HG03460 (cell line): ENCODE data around the gene PRKN.

Experiments used
- ATAC-seq: cut with Tn5 transposase; IDR thresholded peaks from one replicate; pipeline ENCODE4 v1.9.1; 2021; ENCODE audit not compliant: unreplicated experiment

PRKN gene

GRCh38 chr6:162727322-162728182 lies at the start of gene PRKN, which contains the start of gene PACRG:
TSS of gene PRKN (minus strand) at chr6:162727766.
TSS of gene PACRG (plus strand) at chr6:162727974.
- ATAC-seq: peak; percentile 97

GRCh38 chr6:162777091-162777490 lies 49.5 kb upstream of the PRKN start:
- no peak for ATAC-seq

GRCh38 chr6:162773996-162774395 lies 46.4 kb upstream of the PRKN start:
- no peak for ATAC-seq

DNA sequence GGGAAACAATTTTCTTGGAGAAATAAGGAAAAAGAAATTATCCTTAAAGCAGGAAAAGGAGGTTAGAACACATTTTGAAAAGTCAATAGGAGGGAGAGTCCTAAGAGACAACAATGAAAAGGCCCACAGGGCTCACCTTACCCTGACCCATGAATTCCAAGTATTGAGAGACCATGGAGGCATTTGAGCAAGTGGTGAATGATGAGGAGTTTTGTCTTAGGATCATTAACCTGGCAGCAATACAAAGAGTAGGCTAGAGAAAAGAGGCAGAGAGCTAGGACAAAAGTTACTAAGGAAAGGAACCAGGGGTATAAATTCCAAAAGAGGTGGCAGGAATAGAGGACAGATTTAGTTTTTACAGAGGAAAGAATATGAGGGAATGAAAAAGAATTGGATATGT lies 44.9 kb upstream of the PRKN start:
- ATAC-seq: no peak

DNA sequence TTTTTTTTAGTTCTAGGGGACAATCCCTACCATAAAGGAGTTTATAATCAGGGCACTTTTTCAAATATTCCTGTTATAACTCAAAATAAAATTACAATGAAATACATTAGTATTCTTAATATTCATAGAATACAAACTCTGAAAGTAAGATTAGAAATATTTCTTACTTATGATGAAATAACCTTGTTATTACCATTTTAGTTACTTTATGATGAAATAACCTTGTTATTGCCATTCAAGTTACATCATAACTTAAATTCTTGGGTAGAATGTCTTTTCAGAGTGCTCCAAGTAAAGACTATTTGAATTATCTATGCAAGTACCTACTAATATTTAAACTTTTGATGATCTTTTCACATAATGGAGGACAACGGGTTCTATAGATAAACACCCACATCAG lies 43.4 kb upstream of the PRKN start:
- no peak for ATAC-seq

DNA sequence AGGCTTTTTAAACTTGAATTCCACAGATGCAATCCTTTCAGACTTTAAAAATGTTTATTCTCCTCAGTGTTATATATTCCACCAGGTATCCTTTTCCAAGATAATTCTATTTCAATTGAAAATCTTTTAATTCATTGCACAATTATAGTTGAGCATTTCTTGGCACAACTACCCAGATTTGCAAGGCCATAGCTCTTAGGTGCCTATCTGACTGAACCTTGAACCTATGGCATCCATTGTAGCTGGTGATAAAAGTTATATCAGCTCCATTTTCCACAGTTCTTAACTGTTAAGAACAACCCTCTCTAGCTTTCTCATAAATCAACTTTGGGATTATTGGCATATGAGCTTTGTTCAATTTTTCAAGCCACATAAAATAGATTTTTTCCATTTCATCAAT lies 42.6 kb upstream of the PRKN start:
- ATAC-seq: no peak

- no peak for ATAC-seq
Observed at GRCh38 chr6:162753775-162754174, 26.2 kb upstream of the PRKN start.

DNA sequence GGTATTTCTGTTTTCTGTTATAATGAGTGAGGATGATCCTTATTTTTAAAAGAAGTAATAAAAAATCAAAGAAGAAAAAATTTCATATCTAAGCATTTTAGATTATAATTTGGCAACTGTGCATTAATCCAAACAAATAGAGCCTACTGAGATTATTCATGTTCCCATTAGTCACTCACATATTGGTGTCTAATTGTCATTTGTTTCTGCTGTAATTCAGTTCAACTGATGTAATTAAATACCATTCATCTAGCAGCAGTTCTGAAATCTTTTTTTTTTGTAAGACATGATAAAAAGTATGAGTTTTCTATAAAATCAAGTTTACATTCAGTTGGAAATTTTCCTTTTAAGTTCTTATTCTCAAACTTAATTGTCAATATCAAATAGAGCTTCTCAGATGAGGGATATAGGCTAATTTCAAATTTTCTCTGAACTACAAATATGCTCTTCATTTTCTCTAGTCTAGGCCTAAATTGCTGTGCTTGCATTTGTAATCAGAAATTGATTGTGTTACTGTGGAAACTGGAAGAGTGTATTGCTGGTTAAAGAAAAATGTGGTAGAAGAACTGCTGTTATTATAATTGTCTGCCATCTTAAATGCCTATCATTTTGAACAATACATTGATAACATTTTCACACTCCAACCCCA lies 23.8 kb upstream of the PRKN start:
- no peak for ATAC-seq

DNA sequence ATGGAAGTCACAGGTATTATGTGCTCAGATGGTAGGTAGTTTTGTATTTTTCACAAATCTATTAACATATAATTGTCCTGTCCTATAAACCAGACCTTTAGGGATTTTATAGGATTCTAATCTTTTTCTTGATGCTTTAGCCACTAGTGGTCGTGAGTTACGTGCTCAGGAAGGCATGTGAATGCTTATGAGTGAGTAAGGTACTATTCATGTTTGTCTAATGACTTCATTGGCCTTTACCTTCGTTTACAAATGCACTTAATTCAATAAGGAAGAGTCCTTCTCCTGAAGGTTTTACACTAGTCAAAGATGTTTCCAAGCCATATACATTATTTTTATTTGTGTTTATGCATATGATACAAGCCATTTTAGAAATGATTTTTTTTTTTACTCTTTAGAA lies 23.2 kb upstream of the PRKN start:
- ATAC-seq: no peak

DNA sequence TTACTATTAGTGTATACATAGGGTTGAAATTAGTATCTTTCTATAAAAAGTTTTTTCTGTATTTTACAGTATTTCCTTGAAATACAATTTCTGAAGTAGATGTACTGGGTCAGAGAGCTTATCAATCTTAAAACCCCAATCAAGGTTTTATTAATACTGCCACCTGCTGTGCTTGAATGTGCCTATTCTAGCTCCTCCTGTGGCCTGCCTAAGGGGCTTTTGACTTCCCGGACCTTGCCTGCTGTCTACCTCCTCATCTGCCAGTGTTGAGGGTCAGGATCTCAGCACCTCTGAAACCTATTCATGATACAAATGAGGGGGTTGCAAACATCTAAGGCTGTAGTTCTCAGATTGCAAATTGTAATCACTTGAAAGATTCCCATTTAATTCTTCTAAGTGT lies 9.4 kb upstream of the PRKN start:
- ATAC-seq: no peak

- ATAC-seq: no peak
Observed at GRCh38 chr6:162733489-162733888, 5.9 kb upstream of the PRKN start.

GRCh38 chr6:162730502-162730901 lies 2.9 kb upstream of the PRKN start:
- ATAC-seq: no peak

GRCh38 chr6:162728706-162729105 lies 1.1 kb upstream of the PRKN start:
- ATAC-seq: no peak

DNA sequence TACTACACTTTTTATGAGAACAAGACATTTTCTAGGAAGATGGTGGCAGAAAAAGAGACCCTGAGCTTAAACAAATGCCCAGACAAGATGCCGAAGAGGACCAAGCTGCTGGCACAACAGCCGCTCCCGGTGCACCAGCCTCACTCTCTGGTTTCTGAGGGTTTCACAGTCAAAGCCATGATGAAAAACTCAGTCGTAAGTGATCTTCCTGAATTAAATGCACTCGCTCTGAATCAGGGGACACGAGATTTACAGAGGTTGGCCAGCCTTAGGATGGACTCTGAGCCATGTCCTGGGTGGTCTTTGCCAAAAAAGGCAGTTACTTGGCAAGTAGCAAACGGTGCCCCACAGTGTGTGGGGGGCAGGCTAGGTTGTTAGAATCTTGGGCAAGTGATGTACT lies 631 bp upstream of the PRKN start:
- ATAC-seq: no peak

- ATAC-seq: peak; percentile 17
Observed at GRCh38 chr6:162726947-162727321, 632 bp downstream of the PRKN start.

GRCh38 chr6:162722633-162723032 lies 4.9 kb downstream of the PRKN start:
- ATAC-seq: no peak

- ATAC-seq: no peak
Observed at GRCh38 chr6:162722226-162722625, 5.3 kb downstream of the PRKN start.

DNA sequence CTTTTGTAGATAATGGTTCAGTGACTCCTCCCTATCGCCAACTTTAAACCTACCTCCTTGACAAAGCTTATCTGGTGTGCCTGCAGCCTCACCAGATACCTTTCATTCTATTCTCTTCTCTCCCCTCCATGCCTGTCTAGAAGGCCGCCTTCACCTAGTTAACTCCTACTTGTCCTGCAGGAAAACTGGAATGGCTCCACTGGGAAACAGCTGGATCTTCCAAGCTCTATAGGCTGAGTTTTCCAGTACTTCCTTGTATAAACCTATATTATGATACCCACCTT lies 6.2 kb downstream of the PRKN start:
- no peak for ATAC-seq

- ATAC-seq: no peak
Observed at GRCh38 chr6:162719528-162719927, 8.0 kb downstream of the PRKN start.

GRCh38 chr6:162715601-162716000 lies 12.0 kb downstream of the PRKN start:
- no peak for ATAC-seq

DNA sequence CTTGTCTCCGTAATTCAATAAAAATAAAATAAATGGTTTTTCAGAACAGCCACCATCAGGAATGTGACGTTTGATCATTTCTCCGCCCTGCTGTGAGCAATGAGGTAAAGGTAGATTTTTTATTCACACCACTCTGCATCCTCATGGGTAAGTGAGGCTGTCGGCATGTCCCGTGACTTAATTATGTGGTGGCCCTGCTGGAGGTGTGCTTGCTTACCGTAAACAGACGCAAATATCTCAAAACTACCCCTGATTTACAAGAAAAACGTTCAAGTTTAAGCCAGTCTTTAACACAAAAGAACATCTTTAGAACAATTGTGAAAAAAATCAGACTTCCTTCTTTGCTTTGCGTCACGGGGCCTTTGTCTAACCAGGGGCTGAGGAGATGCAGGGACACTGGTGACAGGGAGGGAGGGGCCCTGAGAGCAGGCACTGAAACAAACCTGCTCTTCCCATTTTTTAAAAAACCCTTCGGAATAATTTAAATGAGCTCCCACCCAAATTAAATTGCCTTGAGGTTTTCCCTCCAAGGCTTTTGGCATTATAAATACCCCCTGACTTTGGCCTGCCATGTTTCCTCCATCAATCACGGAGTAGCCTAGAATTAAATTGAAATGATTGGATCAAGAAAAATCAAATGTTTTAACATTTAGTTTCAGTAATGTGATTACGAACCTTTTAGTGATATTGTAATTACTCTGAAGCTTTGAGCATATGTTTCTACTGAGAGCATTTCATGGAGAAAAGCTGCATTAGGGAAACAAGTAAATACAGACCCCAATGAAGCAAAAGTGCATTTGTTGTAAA lies 13.4 kb downstream of the PRKN start:
- no peak for ATAC-seq

- no peak for ATAC-seq
Observed at GRCh38 chr6:162712694-162713093, 14.9 kb downstream of the PRKN start.
